H9 (cell line): ENCODE results near the gene ZNF346. TPM values are rescaled to one million over a fixed set of nuclear protein-coding genes. Genes with fewer than 3 reads are reported as not detected.

Experiments
- DNase-seq: peaks from one replicate; pipeline ENCODE4 v3.0.0-alpha.2; 2017
- H2AFZ ChIP-seq: one replicate; pipeline ENCODE4 v1.6.1; 2013; ENCODE audit warnings: mild to moderate bottlenecking, low read length, control low read depth, moderate library complexity
- H2AK5ac ChIP-seq: 2 replicates; pipeline ENCODE4 v1.6.1; 2013; ENCODE audit warnings: low read length, control low read depth, mixed read lengths; ENCODE audit not compliant: insufficient read length
- H2BK120ac ChIP-seq: one replicate; pipeline ENCODE4 v1.6.1; 2013; ENCODE audit warnings: low read depth, mild to moderate bottlenecking, low read length, control low read depth, inconsistent platforms; ENCODE audit not compliant: poor library complexity, severe bottlenecking
- H2BK12ac ChIP-seq: 2 replicates; pipeline ENCODE4 v1.6.1; 2013; ENCODE audit warnings: low read length, control low read depth, mixed read lengths, low read depth; ENCODE audit not compliant: insufficient read length
- H2BK15ac ChIP-seq: 2 replicates; pipeline ENCODE4 v1.6.1; 2013; ENCODE audit warnings: low read depth, low read length, control low read depth
- H2BK20ac ChIP-seq: one replicate; pipeline ENCODE4 v1.6.1; 2013; ENCODE audit warnings: low read depth, mild to moderate bottlenecking, low read length, control low read depth, inconsistent platforms; ENCODE audit not compliant: poor library complexity, severe bottlenecking
- H2BK5ac ChIP-seq: 2 replicates; pipeline ENCODE4 v1.6.1; 2013; ENCODE audit warnings: low read length, control low read depth, mixed read lengths; ENCODE audit not compliant: insufficient read length
- H3K14ac ChIP-seq: 2 replicates; pipeline ENCODE4 v1.6.1; 2013; ENCODE audit warnings: low read length, control low read depth; ENCODE audit not compliant: insufficient read depth
- H3K18ac ChIP-seq: 2 replicates; pipeline ENCODE4 v1.6.1; 2013; ENCODE audit warnings: low read depth, mild to moderate bottlenecking, mixed read lengths, low read length, control low read depth; ENCODE audit not compliant: insufficient read length
- H3K23ac ChIP-seq: 2 replicates; pipeline ENCODE4 v1.6.1; 2013; ENCODE audit warnings: low read length, control low read depth, mixed read lengths, low read depth; ENCODE audit not compliant: insufficient read length
- H3K23me2 ChIP-seq: 2 replicates; pipeline ENCODE4 v1.6.1; 2013; ENCODE audit warnings: low read depth, mild to moderate bottlenecking, mixed read lengths, low read length, control low read depth; ENCODE audit not compliant: insufficient read length, poor library complexity, severe bottlenecking
- H3K27ac ChIP-seq: 2 replicates; pipeline ENCODE4 v1.5.1; 2013; ENCODE audit warnings: low read length, control low read depth, mixed read lengths, low read depth; ENCODE audit not compliant: insufficient read length
- H3K27me3 ChIP-seq: 2 replicates; pipeline ENCODE4 v1.6.1; 2013; ENCODE audit warnings: low read length, control low read depth, inconsistent platforms; ENCODE audit not compliant: insufficient read depth
- H3K4ac ChIP-seq: 2 replicates; pipeline ENCODE4 v1.6.1; 2013; ENCODE audit warnings: low read depth, mild to moderate bottlenecking, control low read depth, inconsistent platforms, low read length, moderate library complexity
- H3K4me1 ChIP-seq: 2 replicates; pipeline ENCODE4 v1.6.1; 2013; ENCODE audit warnings: low read length, control low read depth, inconsistent platforms; ENCODE audit not compliant: insufficient read depth
- H3K4me2 ChIP-seq: 2 replicates; pipeline ENCODE4 v1.6.1; 2013; ENCODE audit warnings: low read length, control low read depth, mixed read lengths; ENCODE audit not compliant: insufficient read length, insufficient read depth
- H3K56ac ChIP-seq: 2 replicates; pipeline ENCODE4 v1.6.1; 2013; ENCODE audit warnings: low read depth, mild to moderate bottlenecking, mixed read lengths, low read length, control low read depth; ENCODE audit not compliant: insufficient read length
- H3K79me1 ChIP-seq: 2 replicates; pipeline ENCODE4 v1.6.1; 2013; ENCODE audit warnings: low read depth, mild to moderate bottlenecking, moderate library complexity, low read length, control low read depth, inconsistent platforms; ENCODE audit not compliant: insufficient read depth, poor library complexity, severe bottlenecking
- H3K79me2 ChIP-seq: 2 replicates; pipeline ENCODE4 v1.6.1; 2013; ENCODE audit warnings: low read length, control low read depth, inconsistent platforms; ENCODE audit not compliant: insufficient read depth
- H3K9ac ChIP-seq: 2 replicates; pipeline ENCODE4 v1.6.1; 2013; ENCODE audit warnings: low read length, control low read depth, mixed read lengths; ENCODE audit not compliant: insufficient read length; ENCODE audit errors: extremely low read depth
- H3K9me3 ChIP-seq: one replicate; pipeline ENCODE4 v1.6.1; 2013; ENCODE audit warnings: low read depth, low read length, inconsistent platforms; ENCODE audit not compliant: control insufficient read depth
- H3T11ph ChIP-seq: one replicate; pipeline ENCODE4 v1.6.1; 2013; ENCODE audit warnings: mild to moderate bottlenecking, low read length, control low read depth, inconsistent platforms
- H4K20me1 ChIP-seq: one replicate; pipeline ENCODE4 v1.6.1; 2013; ENCODE audit not compliant: control insufficient read depth, insufficient read length, insufficient read depth
- H4K5ac ChIP-seq: 2 replicates; pipeline ENCODE4 v1.6.1; 2013; ENCODE audit warnings: low read depth, mild to moderate bottlenecking, mixed read lengths, low read length, control low read depth; ENCODE audit not compliant: insufficient read length
- H4K8ac ChIP-seq: replicated peaks from 2 replicates; pipeline ENCODE4 v1.6.1; 2013; ENCODE audit warnings: low read length, control low read depth, mixed read lengths, low read depth; ENCODE audit not compliant: insufficient read length
- H4K91ac ChIP-seq: 2 replicates; pipeline ENCODE4 v1.6.1; 2013; ENCODE audit warnings: low read depth, mild to moderate bottlenecking, moderate library complexity, mixed read lengths, low read length, control low read depth; ENCODE audit not compliant: insufficient read length
- H3K27ac Mint-ChIP-seq, 3 experiments: 2 replicates in 2 of 3; 3 replicates in 1 of 3; pipeline ENCODE4 v1.8.0; 2020 to 2021; ENCODE audit warnings: mixed read lengths in 3 of 3, mild to moderate bottlenecking in 1 of 3, moderate library complexity in 1 of 3
- H3K27me3 Mint-ChIP-seq: 2 replicates; pipeline ENCODE4 v1.8.0; 2021; ENCODE audit warnings: low read depth, mild to moderate bottlenecking, moderate library complexity, mixed read lengths
- H3K36me3 Mint-ChIP-seq, 3 experiments: 2 replicates in 2 of 3; 3 replicates in 1 of 3; pipeline ENCODE4 v1.8.0; 2020 to 2021; ENCODE audit warnings: low read depth in 3 of 3, mixed read lengths in 3 of 3; ENCODE audit not compliant: insufficient read depth in 1 of 3
- H3K4me1 Mint-ChIP-seq, 2 experiments: 2 replicates each; pipeline ENCODE4 v1.8.0; 2020; ENCODE audit warnings: mixed read lengths in 2 of 2
- H3K4me3 Mint-ChIP-seq, 2 experiments: 2 replicates in 1 of 2; 3 replicates in 1 of 2; pipeline ENCODE4 v1.8.0; 2020 to 2021; ENCODE audit warnings: mild to moderate bottlenecking in 2 of 2, mixed read lengths in 2 of 2, moderate library complexity in 1 of 2
- H3K9me3 Mint-ChIP-seq, 2 experiments: 2 replicates in 1 of 2; 3 replicates in 1 of 2; pipeline ENCODE4 v1.8.0; 2020; ENCODE audit warnings: mild to moderate bottlenecking in 2 of 2, mixed read lengths in 2 of 2, moderate library complexity in 1 of 2
- CTCF ChIP-seq: fragments of 200-600 bp; sonication (generic); conservative IDR thresholded peaks from 3 replicates; pipeline ENCODE4 v1.8.0; 2021; ENCODE audit warnings: antibody characterized with exemption, mild to moderate bottlenecking
- WGBS: extraction: QIAGEN DNeasy Blood & Tissue Kit; methylation state at CpG from one replicate; pipeline ENCODE4 v1.1.7; 2013; ENCODE audit warnings: missing lambda C conversion rate, low lambda C conversion rate, mixed read lengths; ENCODE audit not compliant: insufficient read length; ENCODE audit errors: extremely low coverage; 5-methylcytosine and 5-hydroxymethylcytosine counted together
- total RNA-seq: library from RNA; stranded (reverse); gene quantifications from 2 replicates; pipeline ENCODE4 v1.2.1, GENCODE V29; 2021

The ZNF346 gene
- total RNA-seq, 1 experiment from 2014 or later, result 22.7 TPM

GRCh38 chr5:177049285-177049684 is 26.8 kb downstream of the ZNF346 start:
- no peaks in the 10 kb centered on the region for H3K27me3 Mint-ChIP-seq
- H3K4me3 Mint-ChIP-seq, result no peak overlapping the region
- no peak overlapping the region for H4K5ac ChIP-seq
- H4K91ac ChIP-seq, result no peak overlapping the region
- no peak overlapping the region for H3K18ac ChIP-seq
- H3K9ac ChIP-seq, result no peak overlapping the region
- no peak overlapping the region for H2BK12ac ChIP-seq
- H3K27ac ChIP-seq, result no peak overlapping the region
- H2BK120ac ChIP-seq, result no peak overlapping the region
- no peaks in the 10 kb centered on the region for H3K23me2 ChIP-seq
- H3K27me3 ChIP-seq, result no peaks in the 10 kb centered on the region
- TF ChIP-seq CTCF, result no peak
- H2BK15ac ChIP-seq, result no peak overlapping the region
- H3T11ph ChIP-seq, result no peak overlapping the region
- no peak overlapping the region for H3K14ac ChIP-seq
- no peaks in the 10 kb centered on the region for H3K79me1 ChIP-seq
- H3K4me1 ChIP-seq, result no peaks in the 10 kb centered on the region
- H3K56ac ChIP-seq, result no peak overlapping the region
- DNase-seq, result no peak
- no peaks in the 10 kb centered on the region for H4K20me1 ChIP-seq
- no CpG with 5 or more reads among the region's 5 CpGs for WGBS
- no peaks in the 10 kb centered on the region for H3K9me3 Mint-ChIP-seq
- no peak overlapping the region for H2BK5ac ChIP-seq
- H3K9me3 ChIP-seq, result no peaks in the 10 kb centered on the region
- H3K27ac Mint-ChIP-seq, result peak overlapping the region in 2 of 3 experiments; percentile 73 to 79; a peak in 1 of 7 replicates
- no peak overlapping the region for H2AFZ ChIP-seq
- no peaks in the 10 kb centered on the region for H3K79me2 ChIP-seq
- H2BK20ac ChIP-seq, result no peak overlapping the region
- no peak overlapping the region for H3K4me2 ChIP-seq
- H3K23ac ChIP-seq, result no peak overlapping the region
- H3K36me3 Mint-ChIP-seq, result peaks cover 12 to 74% (median 44%) of the 10 kb centered on the region in 3 experiments; a peak in 6 of 7 replicates
- no peak overlapping the region for H3K4ac ChIP-seq
- H2AK5ac ChIP-seq, result no peak overlapping the region
- no peak overlapping the region for H4K8ac ChIP-seq
- no peaks in the 10 kb centered on the region for H3K4me1 Mint-ChIP-seq
